Thymus (tissue), 11 donors: ENCODE results near the gene KMT5B. TPM values are rescaled to one million over a fixed set of nuclear protein-coding genes. Genes with fewer than 3 reads are reported as not detected.

Experiments used
- DNase-seq, 9 donors: peaks; one replicate each; pipeline ENCODE4 v3.0.0-alpha.2; 2013; ENCODE audit warnings: low spot score in 9 of 9, low read depth in 6 of 9, missing footprints in 1 of 9
- H3K27ac ChIP-seq, 2 donors: one replicate each; pipeline ENCODE4 v1.5.1; 2013; ENCODE audit warnings: control low read depth in 1 of 2, low read depth in 1 of 2, low read length in 1 of 2, mild to moderate bottlenecking in 1 of 2, moderate library complexity in 1 of 2
- H3K27me3 ChIP-seq, 2 donors: one replicate each; pipeline ENCODE4 v1.5.1; 2013; ENCODE audit warnings: low read length in 1 of 2; ENCODE audit not compliant: control insufficient read depth in 2 of 2, insufficient read depth in 1 of 2
- H3K36me3 ChIP-seq, 2 donors: one replicate each; pipeline ENCODE4 v1.5.1; 2013; ENCODE audit warnings: low read length in 1 of 2, mild to moderate bottlenecking in 1 of 2, moderate library complexity in 1 of 2; ENCODE audit not compliant: control insufficient read depth in 2 of 2, insufficient read depth in 2 of 2
- H3K4me1 ChIP-seq, 2 donors: one replicate each; pipeline ENCODE4 v1.5.1; 2013; ENCODE audit warnings: low read length in 2 of 2; ENCODE audit not compliant: control insufficient read depth in 2 of 2, insufficient read depth in 2 of 2
- H3K4me3 ChIP-seq, 2 donors: one replicate each; pipeline ENCODE4 v1.5.1; 2013; ENCODE audit warnings: low read length in 2 of 2, control low read depth in 1 of 2, mild to moderate bottlenecking in 1 of 2
- H3K9me3 ChIP-seq, 2 donors: one replicate each; pipeline ENCODE4 v1.5.1; 2013; ENCODE audit warnings: low read length in 1 of 2, mild to moderate bottlenecking in 1 of 2; ENCODE audit not compliant: control insufficient read depth in 2 of 2, insufficient read depth in 1 of 2
- WGBS: extraction: QIAGEN DNeasy Blood & Tissue Kit; methylation state at CpG from one replicate; pipeline ENCODE4 v1.1.7; 2013; 5-methylcytosine and 5-hydroxymethylcytosine counted together
- polyA plus RNA-seq: library from polyadenylated mRNA; stranded (reverse); fragments of 200-250 nt; gene quantifications from one replicate; pipeline ENCODE4 v1.2.3, GENCODE V29; 2013
- total RNA-seq: library from RNA; stranded (reverse); fragments of 120-200 nt; gene quantifications from one replicate; pipeline ENCODE4 v1.2.4, GENCODE V29; 2013
- donor health status: healthy.

The KMT5B gene
- total and polyA plus RNA-seq, 2 donors, result 32.7 to 33.1 TPM

- WGBS, result 81% methylated on average over 6 of the region's 6 CpGs
- Histone ChIP-seq H3K9me3 (no peaks in the 10 kb centered on the region), H3K27ac (no peak overlapping the region), H3K4me1 (no peaks in the 10 kb centered on the region), H3K4me3 (no peak overlapping the region), H3K36me3 (peaks cover 24 to 43% of the 10 kb centered on the region in 2 donors), H3K27me3 (no peaks in the 10 kb centered on the region)
- no peak for DNase-seq
Observed at GRCh38 chr11:68159665-68160064, 53.4 kb downstream of the KMT5B start.

GRCh38 chr11:68159161-68159560 lies 53.9 kb downstream of the KMT5B start:
- no peak for DNase-seq
- Histone ChIP-seq H3K36me3 (peaks cover 19 to 38% of the 10 kb centered on the region in 2 donors), H3K9me3 (no peaks in the 10 kb centered on the region), H3K4me1 (no peaks in the 10 kb centered on the region), H3K4me3 (no peak overlapping the region), H3K27ac (no peak overlapping the region), H3K27me3 (no peaks in the 10 kb centered on the region)
- 92% methylated on average over 9 of the region's 9 CpGs for WGBS

- Histone ChIP-seq H3K9me3 (no peaks in the 10 kb centered on the region), H3K27me3 (no peaks in the 10 kb centered on the region), H3K36me3 (peaks cover 13 to 32% of the 10 kb centered on the region in 2 donors), H3K27ac (no peak overlapping the region), H3K4me1 (no peaks in the 10 kb centered on the region), H3K4me3 (no peak overlapping the region)
- no peak for DNase-seq
- 98% methylated on average over 14 of the region's 14 CpGs for WGBS
Observed at GRCh38 chr11:68158580-68158979, 54.5 kb downstream of the KMT5B start.

- Histone ChIP-seq H3K9me3 (no peaks in the 10 kb centered on the region), H3K4me1 (no peaks in the 10 kb centered on the region), H3K27me3 (no peaks in the 10 kb centered on the region), H3K4me3 (no peak overlapping the region), H3K27ac (no peak overlapping the region), H3K36me3 (peaks cover 8 to 17% of the 10 kb centered on the region in 2 donors)
- 97% methylated on average over 8 of the region's 8 CpGs for WGBS
- no peak for DNase-seq
Observed at GRCh38 chr11:68153742-68154141, 59.4 kb downstream of the KMT5B start.

- H3K4me1 ChIP-seq, result no peaks in the 10 kb centered on the region
- no peaks in the 10 kb centered on the region for H3K27me3 ChIP-seq
- WGBS, result 46% methylated on average over 7 of the region's 7 CpGs
- no peak overlapping the region for H3K27ac ChIP-seq
- H3K9me3 ChIP-seq, result no peaks in the 10 kb centered on the region
- H3K4me3 ChIP-seq, result no peak overlapping the region
- peaks cover 0 to 1% of the 10 kb centered on the region in 2 donors for H3K36me3 ChIP-seq
- no peak for DNase-seq
Observed at GRCh38 chr11:68150037-68150436, 63.1 kb downstream of the KMT5B start.

GRCh38 chr11:68149417-68149816 lies 63.7 kb downstream of the KMT5B start:
- no peak overlapping the region for H3K27ac ChIP-seq
- no peak for DNase-seq
- H3K4me3 ChIP-seq, result no peak overlapping the region
- H3K27me3 ChIP-seq, result no peaks in the 10 kb centered on the region
- H3K36me3 ChIP-seq, result no peaks in the 10 kb centered on the region
- H3K4me1 ChIP-seq, result no peaks in the 10 kb centered on the region
- no peaks in the 10 kb centered on the region for H3K9me3 ChIP-seq
- WGBS, result 96% methylated on average over 6 of the region's 6 CpGs

GRCh38 chr11:68148879-68149278 lies 64.2 kb downstream of the KMT5B start:
- no peaks in the 10 kb centered on the region for H3K36me3 ChIP-seq
- H3K27ac ChIP-seq, result no peak overlapping the region
- H3K9me3 ChIP-seq, result no peaks in the 10 kb centered on the region
- no peak overlapping the region for H3K4me3 ChIP-seq
- H3K27me3 ChIP-seq, result no peaks in the 10 kb centered on the region
- no peak for DNase-seq
- H3K4me1 ChIP-seq, result no peaks in the 10 kb centered on the region
- 99% methylated on average over 7 of the region's 7 CpGs for WGBS

- DNase-seq, result no peak
- Histone ChIP-seq H3K4me3 (no peak overlapping the region), H3K36me3 (no peaks in the 10 kb centered on the region), H3K9me3 (no peaks in the 10 kb centered on the region), H3K4me1 (peaks cover 0 to 2% of the 10 kb centered on the region in 2 donors), H3K27ac (no peak overlapping the region), H3K27me3 (no peaks in the 10 kb centered on the region)
- 96% methylated on average over 18 of the region's 18 CpGs for WGBS
Observed at GRCh38 chr11:68148071-68148805, 64.9 kb downstream of the KMT5B start.

GRCh38 chr11:68146704-68147474 lies 66.2 kb downstream of the KMT5B start:
- DNase-seq, result no peak
- no peaks in the 10 kb centered on the region for H3K36me3 ChIP-seq
- no peak overlapping the region for H3K4me3 ChIP-seq
- peaks cover 11 to 15% of the 10 kb centered on the region in 2 donors for H3K4me1 ChIP-seq
- H3K27ac ChIP-seq, result no peak overlapping the region
- H3K9me3 ChIP-seq, result no peaks in the 10 kb centered on the region
- 78% methylated on average over 13 of the region's 13 CpGs for WGBS
- H3K27me3 ChIP-seq, result no peaks in the 10 kb centered on the region
